Endothelial cell of umbilical vein (primary cell): Measurements from ENCODE around the gene MCRIP1. TPM values are rescaled to one million over a fixed set of nuclear protein-coding genes. Genes with fewer than 3 reads are reported as not detected.

Source experiments
- BruUV-seq: library from RNA; stranded (reverse); fragments of 400-500 nt; replicated peaks from 2 replicates; lab custom pipeline; 2021; lab: Mats Ljungman, UMichigan
- CTCF ChIA-PET: fragments of 300-600, 350-600 bp; sonication (Branson Sonifier 250); formaldehyde crosslinking; loops from one replicate; lab custom pipeline; 2021; ENCODE audit warnings: antibody characterized with exemption, inconsistent platforms; lab: Charles Lee
- POLR2A ChIA-PET: fragments of 300-600, 350-600 bp; sonication (Branson Sonifier 250); formaldehyde crosslinking; loops from one replicate; lab custom pipeline; 2021; ENCODE audit warnings: antibody characterized with exemption, inconsistent platforms; lab: Charles Lee
- DNase-seq: peaks from one replicate; pipeline ENCODE4 v3.0.0-alpha.2; 2011; ENCODE audit warnings: low read depth, low spot score
- FAIRE-seq: peaks from 2 replicates; lab custom pipeline; 2011; peaks lifted over from hg19 to GRCh38; lab: Jason Lieb, UNC
- H2AFZ ChIP-seq: 2 replicates; pipeline ENCODE4 v1.6.0; 2012; ENCODE audit warnings: low read depth, low read length, control low read depth, inconsistent platforms
- H3K27ac ChIP-seq: 2 replicates; pipeline ENCODE4 v1.5.1; 2011; ENCODE audit warnings: low read depth, mild to moderate bottlenecking, control low read depth, low read length, moderate library complexity; ENCODE audit not compliant: insufficient read depth
- H3K27me3 ChIP-seq, 2 experiments: 2 replicates each; pipeline versions ENCODE4 v1.6.0 to v1.6.1; 2011; ENCODE audit warnings: low read length in 2 of 2, mixed read lengths in 1 of 2; ENCODE audit not compliant: control insufficient read depth in 2 of 2, insufficient read depth in 2 of 2
- H3K36me3 ChIP-seq, 2 experiments: 2 replicates in 1 of 2; 3 replicates in 1 of 2; pipeline ENCODE4 v1.5.1; 2011; ENCODE audit warnings: low read length in 2 of 2, mild to moderate bottlenecking in 1 of 2, moderate library complexity in 1 of 2; ENCODE audit not compliant: control insufficient read depth in 2 of 2, insufficient read depth in 2 of 2; ENCODE audit errors: extremely low read depth in 1 of 2
- H3K4me1 ChIP-seq: 3 replicates; pipeline ENCODE4 v1.5.1; 2011; ENCODE audit warnings: mild to moderate bottlenecking, low read length; ENCODE audit not compliant: control insufficient read depth, insufficient read depth; ENCODE audit errors: extremely low read depth
- H3K4me2 ChIP-seq: 2 replicates; pipeline ENCODE4 v1.6.1; 2011; ENCODE audit warnings: low read length, control low read depth, mixed read lengths; ENCODE audit not compliant: insufficient read depth
- H3K4me3 ChIP-seq, 3 experiments: fragments of 200-600 bp in 1 of 3; sonication (generic), shearing (Covaris generic) in 1 of 3; replicated peaks in 1 of 3; 2 replicates each; pipeline ENCODE4 v1.5.1; 2011 to 2016; ENCODE audit warnings: control low read depth in 3 of 3, low read length in 3 of 3, mild to moderate bottlenecking in 2 of 3, inconsistent platforms in 1 of 3, low read depth in 1 of 3, moderate library complexity in 1 of 3; ENCODE audit not compliant: insufficient read depth in 1 of 3
- H3K79me2 ChIP-seq: 2 replicates; pipeline ENCODE4 v1.6.0; 2012; ENCODE audit warnings: low read length, inconsistent platforms; ENCODE audit not compliant: control insufficient read depth, insufficient read depth
- H3K9ac ChIP-seq: replicated peaks from 2 replicates; pipeline ENCODE3; 2011; ENCODE audit warnings: low read length, control low read depth; ENCODE audit not compliant: insufficient read depth; ENCODE audit errors: extremely low read depth
- H3K9me1 ChIP-seq: replicated peaks from 3 replicates; pipeline ENCODE4 v1.6.0; 2011; ENCODE audit warnings: mild to moderate bottlenecking, low read length; ENCODE audit not compliant: control insufficient read depth, insufficient read depth; ENCODE audit errors: extremely low read depth
- H3K9me3 ChIP-seq: replicated peaks from 2 replicates; pipeline ENCODE4 v1.5.1; 2012; ENCODE audit warnings: low read length, inconsistent platforms; ENCODE audit not compliant: control insufficient read depth, insufficient read depth
- H4K20me1 ChIP-seq: replicated peaks from 2 replicates; pipeline ENCODE3; 2011; ENCODE audit warnings: mild to moderate bottlenecking, low read length; ENCODE audit not compliant: control insufficient read depth, insufficient read depth; ENCODE audit errors: extremely low read depth
- EZH2 ChIP-seq: IDR thresholded peaks from 2 replicates; pipeline ENCODE4 v1.6.1; 2012; ENCODE audit warnings: borderline replicate concordance, low read depth, mild to moderate bottlenecking, moderate library complexity, low read length, inconsistent platforms; ENCODE audit not compliant: severe bottlenecking
- FOS ChIP-seq: IDR thresholded peaks from 2 replicates; pipeline ENCODE4 v1.6.1; 2011; ENCODE audit warnings: mild to moderate bottlenecking, low read length, moderate library complexity, borderline replicate concordance; ENCODE audit not compliant: insufficient read depth
- GATA2 ChIP-seq: IDR thresholded peaks from 2 replicates; pipeline ENCODE4 v1.7.0; 2011; ENCODE audit warnings: low read depth, mild to moderate bottlenecking, moderate library complexity, mixed read lengths, low read length; ENCODE audit not compliant: insufficient read length, insufficient read depth
- JUN ChIP-seq: IDR thresholded peaks from 2 replicates; pipeline ENCODE4 v1.6.1; 2011; ENCODE audit warnings: borderline replicate concordance, low read depth; ENCODE audit not compliant: insufficient read length, insufficient read depth
- MYC ChIP-seq: IDR thresholded peaks from one replicate; pipeline ENCODE4 v1.6.1; 2011; ENCODE audit warnings: mild to moderate bottlenecking, low read depth, low read length
- POLR2A ChIP-seq: IDR thresholded peaks from 2 replicates; pipeline ENCODE4 v1.6.1; 2012; ENCODE audit warnings: low read depth, mild to moderate bottlenecking, control low read depth, low read length
- POLR2AphosphoS5 ChIP-seq: IDR thresholded peaks from 2 replicates; pipeline ENCODE4 v1.6.1; 2012; ENCODE audit warnings: low read depth, mild to moderate bottlenecking, control low read depth, low read length, moderate library complexity; ENCODE audit not compliant: insufficient read depth
- dilution Hi-C: fragments of 300-500 bp; cut with MboI; formaldehyde crosslinking; loops from one replicate; pipeline ENCODE4 v1.15.0; 2019; ENCODE audit warnings: low sequenced_read_pairs; ENCODE audit not compliant: extremely low pct_ligation_motif_present
- intact Hi-C: fragments of 100-400 bp; cut with micrococcal nuclease; formaldehyde crosslinking; loops from one replicate; pipeline ENCODE4 v1.10.0; 2022
- polyA plus RNA-seq, 4 experiments: library from polyadenylated mRNA; depleted of rRNA in 3 of 4; stranded (reverse) in 3 of 4; unstranded in 1 of 4; fragments of >200 nt; gene quantifications; 2 replicates each; pipeline versions ENCODE4 v1.2.1 to v1.2.3, GENCODE V29; 2011 to 2012; ENCODE audit warnings: missing spikeins in 1 of 4
- total RNA-seq: library from RNA; stranded (reverse); gene quantifications from 2 replicates; pipeline ENCODE4 v1.2.3, GENCODE V29; 2021
- TF ChIP-seq, protein P1 (sequence below), 2 donors: IDR thresholded peaks; 1 replicate in 1 of 2; 2 replicates in 1 of 2; pipeline ENCODE4 v1.5.1; 2011; ENCODE audit warnings: low read length in 2 of 2, mild to moderate bottlenecking in 2 of 2, moderate library complexity in 2 of 2, control low read depth in 1 of 2, inconsistent platforms in 1 of 2, low read depth in 1 of 2; ENCODE audit not compliant: insufficient read depth in 1 of 2; ENCODE audit errors: extremely low read depth in 1 of 2
- TF ChIP-seq, protein P2 (sequence below): IDR thresholded peaks from 2 replicates; pipeline ENCODE4 v1.6.1; 2011; ENCODE audit not compliant: insufficient read depth, insufficient read length

The MCRIP1 gene
- total and polyA plus RNA-seq, 2 donors (not counting 3 experiments of a cell fraction or from before 2014, with no cell fraction given) = 121 to 205 TPM

DNA sequence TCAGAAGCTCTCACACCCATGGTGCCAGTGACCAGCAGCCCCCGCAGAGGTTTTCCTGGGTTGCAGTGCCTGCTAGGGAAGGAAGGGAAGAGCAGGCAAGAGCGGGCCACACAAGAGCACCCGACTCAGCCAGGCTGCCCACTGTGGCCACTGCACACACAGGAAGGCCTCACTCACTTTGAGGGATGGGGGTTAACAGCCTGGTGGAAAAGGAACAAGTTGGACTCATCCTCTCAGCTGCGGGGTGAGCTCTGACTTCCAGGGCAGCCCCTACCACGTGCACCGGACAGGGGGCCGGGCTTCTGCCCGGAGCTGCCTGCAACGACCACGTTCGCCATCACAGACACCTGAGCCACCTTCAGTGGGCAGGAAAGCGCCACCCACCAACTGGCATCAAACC lies 19.1 kb upstream of the MCRIP1 start:
- Histone ChIP-seq H2AFZ (no peak overlapping the region), H3K9ac (no peak overlapping the region), H4K20me1 (no peaks in the 10 kb centered on the region), H3K4me3 (no peak overlapping the region), H3K9me1 (no peaks in the 10 kb centered on the region), H3K4me1 (no peaks in the 10 kb centered on the region), H3K4me2 (no peak overlapping the region), H3K79me2 (peaks cover 38% of the 10 kb centered on the region), H3K27ac (no peak overlapping the region), H3K9me3 (no peaks in the 10 kb centered on the region), H3K36me3 (peaks cover 17 to 52% of the 10 kb centered on the region in 2 experiments), H3K27me3 (no peaks in the 10 kb centered on the region)
- BruUV-seq = no TSS peak
- no peak for FAIRE-seq
- POLR2A ChIA-PET = no interaction called here
- intact Hi-C loops = no loop called here
- dilution Hi-C loops = no loop called here
- DNase-seq = no peak
- CTCF ChIA-PET = interaction anchor here (1.0 to 1.6 kb wide), 3 partner anchors 16 to 118 kb away, joined by 3 to 4 read pairs (median 3); no protein-coding TSS in a partner anchor
- TF ChIP-seq JUN (no peak), MYC (no peak), POLR2A (no peak), FOS (no peak), GATA2 (no peak), POLR2AphosphoS5 (no peak), EZH2 (no peak)
- TF ChIP-seq, protein P1, sequence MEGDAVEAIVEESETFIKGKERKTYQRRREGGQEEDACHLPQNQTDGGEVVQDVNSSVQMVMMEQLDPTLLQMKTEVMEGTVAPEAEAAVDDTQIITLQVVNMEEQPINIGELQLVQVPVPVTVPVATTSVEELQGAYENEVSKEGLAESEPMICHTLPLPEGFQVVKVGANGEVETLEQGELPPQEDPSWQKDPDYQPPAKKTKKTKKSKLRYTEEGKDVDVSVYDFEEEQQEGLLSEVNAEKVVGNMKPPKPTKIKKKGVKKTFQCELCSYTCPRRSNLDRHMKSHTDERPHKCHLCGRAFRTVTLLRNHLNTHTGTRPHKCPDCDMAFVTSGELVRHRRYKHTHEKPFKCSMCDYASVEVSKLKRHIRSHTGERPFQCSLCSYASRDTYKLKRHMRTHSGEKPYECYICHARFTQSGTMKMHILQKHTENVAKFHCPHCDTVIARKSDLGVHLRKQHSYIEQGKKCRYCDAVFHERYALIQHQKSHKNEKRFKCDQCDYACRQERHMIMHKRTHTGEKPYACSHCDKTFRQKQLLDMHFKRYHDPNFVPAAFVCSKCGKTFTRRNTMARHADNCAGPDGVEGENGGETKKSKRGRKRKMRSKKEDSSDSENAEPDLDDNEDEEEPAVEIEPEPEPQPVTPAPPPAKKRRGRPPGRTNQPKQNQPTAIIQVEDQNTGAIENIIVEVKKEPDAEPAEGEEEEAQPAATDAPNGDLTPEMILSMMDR (IDR thresholded peaks at IDR 0.05; ENCODE audit: extremely low read depth in 1 of 2, insufficient read depth in 1 of 2, low read depth in 1 of 2, low read length in 2 of 2) = no peak
- TF ChIP-seq, protein P2, sequence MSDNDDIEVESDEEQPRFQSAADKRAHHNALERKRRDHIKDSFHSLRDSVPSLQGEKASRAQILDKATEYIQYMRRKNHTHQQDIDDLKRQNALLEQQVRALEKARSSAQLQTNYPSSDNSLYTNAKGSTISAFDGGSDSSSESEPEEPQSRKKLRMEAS = no peak
